MM.1S (cell line): Measurements from ENCODE around the gene IRF1.

Source experiments
- EZH2 ChIP-seq: fragments of 300-600 bp; sonication (generic); optimal IDR thresholded peaks from 2 replicates; pipeline ENCODE3; 2017; ENCODE audit warnings: low read depth, mild to moderate bottlenecking, antibody characterized with exemption, low read length, mixed read lengths
- EZH2phosphoT487 ChIP-seq: fragments of 300-600 bp; sonication (generic); IDR thresholded peaks from 2 replicates; pipeline ENCODE4 v1.6.1; 2018; ENCODE audit warnings: antibody characterized with exemption, low read length
- TF ChIP-seq, protein P1 (sequence below): fragments of 300-600 bp; sonication (generic); IDR thresholded peaks from 2 replicates; pipeline ENCODE4 v1.5.1; 2016; ENCODE audit warnings: antibody characterized with exemption, low read length, mixed read lengths

DNA sequence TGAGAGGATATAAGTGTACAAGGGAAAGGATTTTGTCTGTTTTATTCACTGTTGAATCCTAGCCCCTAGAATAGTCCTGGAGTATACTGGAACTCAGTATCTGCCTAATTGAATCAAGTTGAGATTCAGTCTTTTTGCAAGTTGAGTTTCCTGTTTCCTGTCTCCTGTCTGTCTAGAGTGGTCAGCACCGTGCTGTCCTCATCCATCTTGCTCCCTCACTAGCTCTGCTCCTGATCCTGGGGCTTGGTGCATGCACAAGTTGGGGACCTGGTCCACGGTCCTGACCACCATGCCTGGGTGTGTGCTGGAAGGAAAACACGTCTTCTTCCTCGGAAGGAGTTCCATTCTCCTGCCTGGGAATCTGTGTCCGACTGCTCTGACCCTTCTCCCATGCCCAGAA, 49.6 kb upstream of the IRF1 start:
- TF ChIP-seq EZH2 = no peak
- TF ChIP-seq, protein P1, sequence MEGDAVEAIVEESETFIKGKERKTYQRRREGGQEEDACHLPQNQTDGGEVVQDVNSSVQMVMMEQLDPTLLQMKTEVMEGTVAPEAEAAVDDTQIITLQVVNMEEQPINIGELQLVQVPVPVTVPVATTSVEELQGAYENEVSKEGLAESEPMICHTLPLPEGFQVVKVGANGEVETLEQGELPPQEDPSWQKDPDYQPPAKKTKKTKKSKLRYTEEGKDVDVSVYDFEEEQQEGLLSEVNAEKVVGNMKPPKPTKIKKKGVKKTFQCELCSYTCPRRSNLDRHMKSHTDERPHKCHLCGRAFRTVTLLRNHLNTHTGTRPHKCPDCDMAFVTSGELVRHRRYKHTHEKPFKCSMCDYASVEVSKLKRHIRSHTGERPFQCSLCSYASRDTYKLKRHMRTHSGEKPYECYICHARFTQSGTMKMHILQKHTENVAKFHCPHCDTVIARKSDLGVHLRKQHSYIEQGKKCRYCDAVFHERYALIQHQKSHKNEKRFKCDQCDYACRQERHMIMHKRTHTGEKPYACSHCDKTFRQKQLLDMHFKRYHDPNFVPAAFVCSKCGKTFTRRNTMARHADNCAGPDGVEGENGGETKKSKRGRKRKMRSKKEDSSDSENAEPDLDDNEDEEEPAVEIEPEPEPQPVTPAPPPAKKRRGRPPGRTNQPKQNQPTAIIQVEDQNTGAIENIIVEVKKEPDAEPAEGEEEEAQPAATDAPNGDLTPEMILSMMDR = no peak
- TF ChIP-seq EZH2phosphoT487 = no peak
